Sigmoid colon (tissue), 7 donors: ENCODE measurements around the gene SIRT2. TPM values are rescaled to one million over a fixed set of nuclear protein-coding genes. Genes with fewer than 3 reads are reported as not detected.
"Not testable (repeated sequence)": the region's sequence is repeated elsewhere in the genome, so short reads cannot be mapped to it uniquely, and the experiment has no call there.

Experiments used
- DNase-seq: peaks from one replicate; pipeline ENCODE4 v3.0.0-alpha.2; 2019
- H3K27ac ChIP-seq, 4 donors: fragments of 200-600 bp; sonication (generic); one replicate each; pipeline ENCODE4 v1.5.1; 2016 to 2019; ENCODE audit warnings: mild to moderate bottlenecking in 1 of 4
- H3K27me3 ChIP-seq, 3 donors: fragments of 200-600 bp; sonication (generic); one replicate each; pipeline ENCODE4 v1.5.1; 2019; ENCODE audit warnings: mild to moderate bottlenecking in 1 of 3
- H3K36me3 ChIP-seq, 4 donors: fragments of 200-600 bp; sonication (generic); one replicate each; pipeline ENCODE4 v1.5.1; 2016 to 2019
- H3K4me1 ChIP-seq, 4 donors: fragments of 200-600 bp; sonication (generic); one replicate each; pipeline ENCODE4 v1.5.1; 2017 to 2019
- H3K4me3 ChIP-seq, 4 donors: fragments of 200-600 bp; sonication (generic); one replicate each; pipeline ENCODE4 v1.5.1; 2017 to 2019; ENCODE audit warnings: mild to moderate bottlenecking in 2 of 4, moderate library complexity in 1 of 4
- H3K9me3 ChIP-seq, 4 donors: fragments of 200-600 bp in 3 of 4; sonication (generic) in 3 of 4; one replicate each; pipeline versions ENCODE4 v1.5.1 to v1.6.1; 2013 to 2019
- CTCF ChIP-seq, 4 experiments: fragments of 450-650 bp in 3 of 4; fragments of 200-600 bp in 1 of 4; IDR thresholded peaks; one replicate each; pipeline ENCODE4 v1.5.1; 2016 to 2019; ENCODE audit warnings: antibody characterized with exemption in 4 of 4, mild to moderate bottlenecking in 3 of 4, moderate library complexity in 2 of 4
- EP300 ChIP-seq, 4 donors: sonication (generic); formaldehyde crosslinking; IDR thresholded peaks; one replicate each; pipeline ENCODE4 v1.6.1; 2017; ENCODE audit warnings: antibody characterized with exemption in 4 of 4
- POLR2A ChIP-seq, 2 donors: fragments of 450-650 bp; IDR thresholded peaks; one replicate each; pipeline ENCODE4 v1.6.1; 2016; ENCODE audit warnings: antibody characterized with exemption in 2 of 2, mild to moderate bottlenecking in 2 of 2, moderate library complexity in 2 of 2
- POLR2AphosphoS5 ChIP-seq, 4 donors: sonication (generic); formaldehyde crosslinking; IDR thresholded peaks; one replicate each; pipeline ENCODE4 v1.6.1; 2017; ENCODE audit warnings: antibody characterized with exemption in 4 of 4
- WGBS, 2 donors: extraction: QIAGEN DNeasy Blood & Tissue Kit; methylation state at CpG; one replicate each; pipeline ENCODE4 v1.1.7; 2013; 5-methylcytosine and 5-hydroxymethylcytosine counted together
- intact Hi-C: fragments of 100-400 bp; cut with DNase I; formaldehyde crosslinking; loops from one replicate; pipeline ENCODE4 v1.15.1; 2023
- polyA plus RNA-seq, 3 donors: library from polyadenylated mRNA; stranded (reverse); fragments of 200-250 nt; gene quantifications; one replicate each; pipeline ENCODE4 v1.2.3, GENCODE V29; 2013
- total RNA-seq, 4 donors: library from RNA; depleted of rRNA; stranded (reverse); fragments of >200 nt; gene quantifications; one replicate each; pipeline ENCODE4 v1.1.0, GENCODE V29; 2016
- donor health status: healthy with polysubstance abuse.
- donor health status: Bipolar disorder and iron deficiency.
- donor health status: healthy.

SIRT2 gene
- total and polyA plus RNA-seq, 7 donors = 36.2 to 92.7 (median 65.5) TPM

- H3K27me3 ChIP-seq = no peaks in the 10 kb centered on the region
- TF ChIP-seq EP300 (IDR thresholded peaks at IDR 0.05) (no peak), POLR2A (IDR thresholded peaks at IDR 0.05) (no peak), POLR2AphosphoS5 (IDR thresholded peaks at IDR 0.05) (no peak), CTCF (IDR thresholded peaks at IDR 0.05) (no peak)
- peaks cover 10 to 46% (median 21%) of the 10 kb centered on the region in 4 donors for H3K36me3 ChIP-seq
- H3K4me1 ChIP-seq = peaks cover 0 to 34% (median 17%) of the 10 kb centered on the region in 4 donors
- no peak overlapping the region for H3K4me3 ChIP-seq
- H3K9me3 ChIP-seq = no peaks in the 10 kb centered on the region
- H3K27ac ChIP-seq = no peak overlapping the region
- intact Hi-C loops = no loop called here
- 84 to 88% methylated on average over 5 of the region's 5 CpGs for WGBS, 2 donors
- DNase-seq = no peak
These were observed 6.6 kb downstream of the SIRT2 start for GRCh38 chr19:38892841-38893240.

- Histone ChIP-seq H3K27me3 (no peaks in the 10 kb centered on the region), H3K9me3 (no peaks in the 10 kb centered on the region), H3K4me3 (no peak overlapping the region), H3K4me1 (peaks cover 0 to 27% (median 7%) of the 10 kb centered on the region in 4 donors), H3K36me3 (peaks cover 10 to 49% (median 21%) of the 10 kb centered on the region in 4 donors), H3K27ac (no peak overlapping the region)
- WGBS, 2 donors = 93 to 94% methylated on average over 6 of the region's 6 CpGs
- no peak for DNase-seq
- intact Hi-C loops = no loop called here
- TF ChIP-seq POLR2A (IDR thresholded peaks at IDR 0.05) = no peak
- no peak for TF ChIP-seq CTCF (IDR thresholded peaks at IDR 0.05)
- TF ChIP-seq EP300 (IDR thresholded peaks at IDR 0.05) = no peak
These were observed 7.6 kb downstream of the SIRT2 start for GRCh38 chr19:38891771-38892170.

- no peak overlapping the region for H3K4me3 ChIP-seq
- no peaks in the 10 kb centered on the region for H3K27me3 ChIP-seq
- peaks cover 10 to 49% (median 21%) of the 10 kb centered on the region in 4 donors for H3K36me3 ChIP-seq
- DNase-seq = no peak
- no peaks in the 10 kb centered on the region for H3K9me3 ChIP-seq
- intact Hi-C loops = no loop called here
- H3K4me1 ChIP-seq = peaks cover 0 to 27% (median 12%) of the 10 kb centered on the region in 4 donors
- no peak for TF ChIP-seq CTCF (IDR thresholded peaks at IDR 0.05)
- no peak overlapping the region for H3K27ac ChIP-seq
These were observed 8.7 kb downstream of the SIRT2 start for GRCh38 chr19:38890686-38891085.

- Histone ChIP-seq H3K9me3 (no peaks in the 10 kb centered on the region), H3K27me3 (no peaks in the 10 kb centered on the region), H3K27ac (no peak overlapping the region), H3K36me3 (peaks cover 10 to 49% (median 21%) of the 10 kb centered on the region in 4 donors), H3K4me3 (no peak overlapping the region), H3K4me1 (peaks cover 0 to 22% (median 9%) of the 10 kb centered on the region in 4 donors)
- TF ChIP-seq POLR2AphosphoS5 (IDR thresholded peaks at IDR 0.05) = no peak
- no peak for TF ChIP-seq CTCF (IDR thresholded peaks at IDR 0.05)
- no peak for TF ChIP-seq POLR2A (IDR thresholded peaks at IDR 0.05)
- no peak for DNase-seq
- intact Hi-C loops = no loop called here
- WGBS, 2 donors = 93 to 95% methylated on average over 8 of the region's 8 CpGs
These were observed 9.6 kb downstream of the SIRT2 start for GRCh38 chr19:38889803-38890202.

GRCh38 chr19:38888876-38889275 lies 10.5 kb downstream of the SIRT2 start:
- Histone ChIP-seq H3K4me3 (no peak overlapping the region), H3K36me3 (peaks cover 10 to 56% (median 21%) of the 10 kb centered on the region in 4 donors), H3K27ac (no peak overlapping the region), H3K4me1 (peaks cover 0 to 21% (median 9%) of the 10 kb centered on the region in 4 donors), H3K9me3 (no peaks in the 10 kb centered on the region), H3K27me3 (no peaks in the 10 kb centered on the region)
- intact Hi-C loops = no loop called here
- 96 to 97% methylated on average over 17 of the region's 17 CpGs for WGBS, 2 donors
- TF ChIP-seq POLR2A (IDR thresholded peaks at IDR 0.05) = no peak
- no peak for DNase-seq

GRCh38 chr19:38884691-38885090 lies 14.7 kb downstream of the SIRT2 start:
- H3K36me3 ChIP-seq = peaks cover 24 to 69% (median 35%) of the 10 kb centered on the region in 4 donors
- H3K27me3 ChIP-seq, H3K9me3 ChIP-seq, intact Hi-C loops, H3K27ac ChIP-seq, DNase-seq, H3K4me3 ChIP-seq: not testable (repeated sequence)
- peaks cover 0 to 12% (median 8%) of the 10 kb centered on the region in 4 donors for H3K4me1 ChIP-seq
- WGBS, 2 donors = 97 to 98% methylated on average over 3 of the region's 3 CpGs
